NCI-H1436 (cell line): ENCODE results near the gene FKBP8.
"Not testable (repeated sequence)": the region's sequence is repeated elsewhere in the genome, so short reads cannot be mapped to it uniquely, and the experiment has no call there.

ENCODE experiments used
- DNase-seq: peaks from one replicate; lab custom pipeline; 2025; lab: John Stamatoyannopoulos, UW

FKBP8 gene

DNA sequence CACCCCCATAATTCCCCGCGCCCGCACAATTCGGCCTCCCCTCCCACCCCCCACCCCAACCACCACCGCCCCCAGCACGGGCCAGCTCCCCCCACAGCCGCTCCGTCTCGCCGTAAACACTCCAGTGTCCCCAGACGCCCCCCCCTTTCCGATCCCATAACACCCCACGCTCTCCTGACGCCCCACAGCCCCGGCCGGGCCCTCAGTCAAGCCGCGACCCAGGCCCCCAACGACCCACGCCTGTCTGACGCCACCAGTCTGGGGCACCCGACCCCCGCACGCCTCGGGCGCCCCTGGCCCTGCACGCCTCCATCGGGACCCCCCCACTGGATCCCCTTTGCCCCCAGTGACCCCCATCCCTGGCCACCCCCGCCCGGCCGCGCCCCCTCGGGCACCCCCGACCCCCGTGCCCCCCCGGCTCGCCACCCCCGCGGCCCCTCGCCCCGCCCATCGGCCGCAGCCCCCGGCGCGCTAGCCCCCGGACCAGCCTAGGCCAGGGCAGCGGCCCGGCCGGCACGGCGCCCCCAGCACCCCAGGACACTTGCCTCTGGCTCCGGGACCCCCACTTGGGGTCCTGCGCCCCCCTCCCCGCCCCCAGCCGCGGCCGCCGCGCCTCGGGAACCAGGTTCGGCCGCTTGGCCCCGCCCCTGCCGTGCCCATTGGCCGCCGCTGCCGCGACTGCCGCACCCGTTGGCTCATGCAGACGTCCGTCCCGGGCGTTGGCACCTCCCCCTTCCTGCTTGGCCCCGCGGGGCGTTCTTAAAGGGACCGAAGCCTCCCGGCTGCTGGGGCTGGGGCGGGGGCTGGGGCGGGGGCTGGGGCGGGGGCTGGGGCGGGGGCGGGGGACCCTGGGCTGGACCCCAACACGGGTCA is at the start of gene FKBP8:
FKBP8 (minus strand) TSS at position 633 of the 873 bp plus-strand sequence. CDS start 1,603 bp downstream, outside the sequence.
- peak; percentile 85 for DNase-seq

DNA sequence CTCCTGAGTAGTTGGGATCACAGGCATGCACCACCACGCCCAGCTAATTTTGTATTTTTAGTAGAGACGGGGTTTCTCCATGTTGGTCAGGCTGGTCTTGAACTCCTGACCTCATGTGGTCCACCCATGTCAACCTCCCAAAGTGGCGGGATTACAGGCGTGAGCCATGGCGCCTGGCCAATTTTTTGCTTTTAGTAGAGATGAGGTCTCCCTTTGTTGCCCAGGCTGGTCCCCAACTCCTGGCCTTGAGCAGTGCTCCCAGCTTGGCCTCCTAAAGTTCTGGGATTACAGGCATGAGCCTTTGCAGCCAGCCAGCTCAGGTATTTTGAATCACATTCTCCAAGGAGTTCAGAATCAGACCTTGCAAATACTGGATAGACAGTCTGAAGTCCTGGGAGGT is 49.4 kb upstream of the FKBP8 start:
- not testable (repeated sequence) for DNase-seq

DNA sequence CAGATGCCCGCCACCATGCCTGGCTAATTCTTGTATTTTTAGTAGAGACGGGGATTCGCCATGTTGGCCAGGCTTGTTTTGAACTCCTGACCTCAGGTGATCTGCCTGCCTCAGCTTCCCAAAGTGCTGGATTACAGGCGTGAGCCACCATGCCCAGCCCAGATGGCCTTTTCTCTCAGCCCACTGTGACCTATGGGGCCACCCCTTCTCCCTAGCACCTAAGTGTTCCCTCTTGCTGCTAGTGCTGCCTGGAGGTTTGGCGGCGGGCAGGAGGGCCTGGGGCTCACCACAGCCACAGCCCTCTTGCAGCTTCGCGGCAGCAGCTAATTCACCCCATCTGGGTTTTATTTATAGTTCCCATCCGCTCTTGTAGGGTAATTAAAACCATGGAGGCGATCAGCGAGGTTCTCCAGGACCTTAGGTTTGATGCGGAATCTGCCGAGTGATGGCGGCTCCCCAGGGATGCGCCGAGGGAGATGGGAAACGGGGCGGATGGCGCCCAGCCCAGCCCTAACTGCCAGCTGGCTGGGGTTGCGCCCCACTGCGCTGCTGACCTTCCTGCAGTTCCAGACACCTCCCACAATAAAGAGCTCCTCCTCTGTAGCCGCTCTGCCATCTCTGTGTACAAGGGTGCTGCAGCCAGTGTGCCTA is 48.5 kb upstream of the FKBP8 start:
- no peak for DNase-seq

DNA sequence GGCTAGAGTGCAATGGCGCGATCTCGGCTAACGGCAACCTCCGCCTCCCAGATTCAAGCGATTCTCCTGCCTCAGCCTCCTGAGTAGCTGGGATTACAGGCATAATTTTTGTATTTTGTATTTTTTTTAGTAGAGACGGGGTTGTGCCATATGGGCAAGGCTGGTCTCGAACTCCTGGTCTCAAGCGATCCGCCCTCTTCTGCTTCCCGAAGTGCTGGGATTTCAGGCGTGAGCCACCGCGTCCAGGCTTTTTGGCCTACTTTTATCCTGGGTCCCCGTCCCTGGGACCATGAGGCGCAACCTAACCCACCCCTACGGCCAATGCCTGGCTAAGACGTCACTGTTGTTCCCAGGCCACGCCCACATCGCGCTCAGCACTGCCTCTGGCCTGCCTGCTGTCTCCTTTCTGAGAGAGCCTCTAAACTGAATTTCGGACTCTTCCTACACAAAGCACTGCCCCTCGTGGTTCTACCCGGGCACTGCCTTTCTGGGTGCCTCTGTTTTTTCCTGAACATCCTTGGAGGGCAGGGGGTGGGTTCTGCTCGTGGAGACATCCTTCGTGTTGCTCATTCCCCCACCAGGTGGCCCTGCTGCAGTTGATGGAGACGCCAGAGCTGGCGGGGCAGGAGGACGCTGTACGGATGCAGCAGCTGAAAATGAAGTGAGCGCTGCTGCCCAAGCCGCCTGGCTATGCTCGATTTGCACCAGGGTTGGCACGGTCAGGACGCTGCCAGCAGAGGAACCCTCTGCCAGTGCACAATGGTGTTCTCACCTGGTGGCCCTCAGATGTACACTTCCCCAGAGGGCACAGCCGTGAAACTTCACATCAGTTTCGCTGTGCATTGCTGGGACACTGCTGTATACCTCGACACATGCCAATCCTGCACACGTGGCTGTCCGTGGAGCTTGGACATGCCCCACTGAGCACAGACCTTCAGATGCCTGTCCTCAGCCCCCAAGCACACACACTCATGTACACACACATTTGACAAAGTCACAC is 47.2 kb upstream of the FKBP8 start:
- no peak for DNase-seq

DNA sequence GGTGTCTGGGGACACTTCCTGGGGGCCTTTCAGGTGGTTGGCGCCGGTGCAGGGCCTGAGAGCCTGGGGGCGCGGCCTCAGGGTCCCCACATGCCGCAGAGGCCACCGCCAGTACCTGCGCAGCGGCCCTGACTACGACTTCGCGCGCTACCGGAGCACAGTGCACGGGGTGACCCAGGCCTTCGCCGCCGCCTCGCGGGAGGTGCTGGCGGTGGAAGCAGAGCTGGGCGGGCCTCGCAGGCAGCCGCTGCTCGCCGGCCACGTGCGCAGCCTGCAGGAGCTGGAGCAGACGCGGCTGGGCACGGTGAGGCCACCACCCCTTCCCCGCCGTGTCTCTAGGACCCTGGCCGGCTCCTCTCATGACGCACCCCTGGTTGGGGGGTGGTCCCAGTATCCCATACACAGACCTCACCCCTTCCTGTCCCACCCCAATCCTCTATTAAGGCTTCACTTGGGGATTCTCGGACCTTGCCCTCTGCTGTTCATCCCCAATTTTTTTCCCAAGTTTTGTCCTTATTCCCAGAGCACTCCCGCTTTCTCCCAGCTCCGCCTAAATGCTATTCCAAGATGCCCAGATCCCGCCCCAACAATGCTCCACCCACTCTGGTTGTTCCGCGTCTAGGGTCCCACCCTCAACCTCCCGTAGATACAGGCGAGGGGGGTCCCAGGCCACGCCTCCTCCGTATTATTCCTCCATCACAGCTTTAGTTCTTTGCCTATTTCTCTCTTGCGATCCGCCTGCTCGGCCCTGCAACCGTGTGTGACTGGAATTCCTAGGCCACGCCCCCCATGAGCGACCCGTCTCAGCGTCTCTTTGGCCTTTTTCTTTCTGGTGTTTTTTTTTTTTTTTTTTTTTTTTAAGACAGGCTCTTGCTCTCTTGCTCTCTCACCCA is 46.3 kb upstream of the FKBP8 start:
- DNase-seq, result peak; percentile 38

DNA sequence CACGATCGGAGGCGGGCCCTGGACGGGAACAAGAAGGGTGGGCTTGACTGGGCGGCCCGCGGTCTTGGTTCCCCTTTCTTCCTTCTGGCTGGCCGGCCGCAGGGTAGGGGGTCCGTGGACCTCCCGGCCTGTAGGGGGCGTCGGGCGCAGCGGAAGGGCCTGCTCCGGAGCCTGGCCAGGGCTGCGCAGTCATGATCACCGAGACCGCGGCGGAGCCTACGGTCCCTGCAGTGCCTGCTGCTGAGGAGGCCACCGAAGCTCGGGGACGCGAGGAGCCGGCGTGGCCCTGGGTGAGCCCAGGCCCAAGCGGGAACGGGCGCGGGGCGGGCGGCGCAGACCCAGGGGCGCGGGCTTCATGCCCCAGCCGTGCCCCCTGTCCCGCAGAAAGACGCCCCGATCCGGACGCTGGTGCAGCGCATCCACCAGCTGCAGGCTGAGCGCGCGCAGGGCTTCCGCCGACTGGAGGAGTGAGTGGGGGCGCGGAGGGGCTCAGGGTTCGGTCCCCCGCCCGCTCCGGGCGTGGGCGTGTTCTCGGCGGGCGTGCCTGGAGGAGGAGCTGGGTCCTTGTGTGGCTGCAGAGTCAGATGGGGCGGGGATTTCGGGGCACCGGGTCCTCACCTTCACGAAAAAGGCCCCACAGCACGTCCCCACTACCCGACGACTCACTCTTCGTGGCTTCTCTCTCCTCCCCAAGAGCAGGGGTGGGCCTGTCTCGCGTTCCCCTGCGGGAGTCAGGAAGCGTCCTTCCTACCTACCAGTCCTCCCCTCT is 45.4 kb upstream of the FKBP8 start, which contains the start of gene REX1BD:
REX1BD (plus strand) TSS at position 188 of the 769 bp plus-strand sequence; CDS start at position 192, 4 bp downstream.
- peak; percentile 79 for DNase-seq

DNA sequence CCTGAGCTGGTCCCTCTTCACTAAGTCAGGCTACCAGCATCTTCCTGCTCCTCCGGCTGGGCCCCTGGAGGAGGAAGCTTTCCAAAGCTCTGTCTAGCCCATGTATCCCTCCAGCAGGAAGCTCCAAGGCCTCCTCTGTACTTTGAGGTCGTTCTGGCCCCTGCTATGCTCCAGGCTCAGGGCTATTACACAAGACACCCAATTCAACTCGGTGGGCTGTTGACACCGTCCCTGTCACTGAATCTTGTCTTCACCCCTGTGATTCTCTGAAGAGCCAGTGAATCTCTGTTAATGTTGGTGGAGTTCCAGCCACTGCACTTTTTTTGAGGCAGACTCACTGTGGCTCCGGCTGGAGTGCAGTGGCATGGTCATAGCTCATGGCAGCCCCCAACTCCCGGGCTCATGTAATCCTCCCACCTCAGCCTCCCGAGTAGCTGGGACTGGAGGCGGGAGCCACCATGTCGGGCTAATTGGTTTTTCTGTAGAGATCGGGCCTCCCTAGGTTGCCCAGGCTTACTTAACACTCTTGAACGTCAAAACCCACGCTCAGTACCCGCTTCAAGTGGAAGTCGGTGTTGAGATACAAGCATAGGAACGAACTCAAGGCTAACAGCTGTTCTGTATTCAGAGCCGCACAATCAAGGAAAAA is 44.7 kb upstream of the FKBP8 start:
- DNase-seq, result no peak

DNA sequence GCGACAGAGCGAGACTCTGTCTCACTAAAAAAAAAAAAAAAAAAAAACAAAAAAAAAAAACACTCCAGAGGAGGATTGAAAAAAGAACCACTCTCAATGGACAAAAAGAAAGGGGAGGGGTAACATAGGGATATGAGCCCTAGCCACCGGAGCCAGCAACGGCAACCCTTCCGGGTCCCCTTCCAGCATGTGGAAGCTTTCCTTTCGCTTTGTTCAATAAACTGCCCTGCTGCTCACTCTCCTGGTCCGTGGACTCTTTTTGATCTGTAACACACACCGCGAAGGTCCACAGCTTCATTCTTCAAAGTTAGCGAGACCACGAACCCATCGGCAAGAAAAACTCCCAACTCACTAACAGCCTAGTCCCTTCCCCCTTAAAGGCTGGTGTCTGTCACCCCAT is 44.2 kb upstream of the FKBP8 start:
- no peak for DNase-seq

DNA sequence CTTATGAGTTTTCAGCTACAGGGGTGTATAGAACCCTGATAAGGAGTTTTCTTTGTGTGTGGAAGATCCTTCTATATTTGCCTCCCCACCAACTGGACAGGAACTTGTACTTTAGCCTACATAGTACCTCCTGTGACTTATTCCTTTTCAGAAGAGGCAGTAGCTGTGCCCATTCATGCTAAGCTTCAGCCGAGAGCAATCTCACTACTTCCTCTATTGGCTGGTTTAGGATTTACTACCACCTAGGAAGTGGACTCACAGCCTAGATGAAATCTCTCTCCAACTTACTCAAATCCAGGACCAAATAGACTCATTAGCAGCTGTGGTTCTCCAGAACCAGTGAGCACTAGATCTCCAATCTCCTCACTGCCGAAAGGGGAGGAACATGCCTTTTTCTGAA is 42.9 kb upstream of the FKBP8 start:
- no peak for DNase-seq

DNA sequence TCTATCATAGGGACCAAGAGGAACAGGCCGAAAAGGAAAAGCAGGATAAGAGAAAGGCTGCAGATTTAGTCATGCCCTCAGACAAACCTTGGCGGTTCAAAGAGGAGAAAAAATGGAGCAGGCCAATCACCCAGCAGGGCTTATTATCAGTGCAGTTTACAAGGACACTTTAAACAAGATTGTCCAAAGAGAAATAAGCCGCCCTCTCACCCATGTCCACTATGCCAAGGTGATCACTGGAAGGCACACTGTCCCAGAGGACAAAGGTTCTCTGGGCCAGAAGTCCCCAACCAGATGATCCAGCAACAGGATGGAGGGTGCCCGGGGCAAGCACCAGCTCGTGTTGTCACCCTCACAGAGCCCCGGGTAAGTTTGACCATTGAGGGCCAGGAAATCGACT is 36.9 kb upstream of the FKBP8 start:
- DNase-seq, result no peak

DNA sequence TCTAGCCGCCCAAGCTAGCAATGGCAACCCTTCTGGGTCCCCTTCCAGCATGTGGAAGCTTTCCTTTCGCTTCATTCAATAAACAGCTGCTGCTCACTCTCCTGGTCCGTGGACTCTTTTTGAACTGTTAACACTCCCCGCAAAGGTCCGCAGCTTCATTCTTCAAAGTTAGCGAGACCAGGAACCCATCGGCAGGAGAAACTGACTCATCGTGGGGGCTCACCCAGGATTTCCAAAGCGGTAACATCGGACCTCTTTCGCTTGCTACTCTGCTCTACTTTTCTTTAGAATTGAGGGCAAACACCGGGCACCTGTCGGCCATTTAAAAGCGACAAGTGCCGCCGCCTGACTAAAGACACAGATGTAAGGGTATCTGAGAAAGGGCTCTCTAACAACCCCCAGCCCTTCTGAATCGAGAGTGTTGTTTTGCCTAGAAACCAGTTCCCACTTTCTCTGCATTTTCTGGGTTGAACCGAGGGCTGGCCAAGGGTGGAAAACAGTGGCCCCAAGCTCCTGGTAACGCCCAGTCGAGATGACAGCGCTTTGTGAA is 34.1 kb upstream of the FKBP8 start:
- DNase-seq, result no peak

DNA sequence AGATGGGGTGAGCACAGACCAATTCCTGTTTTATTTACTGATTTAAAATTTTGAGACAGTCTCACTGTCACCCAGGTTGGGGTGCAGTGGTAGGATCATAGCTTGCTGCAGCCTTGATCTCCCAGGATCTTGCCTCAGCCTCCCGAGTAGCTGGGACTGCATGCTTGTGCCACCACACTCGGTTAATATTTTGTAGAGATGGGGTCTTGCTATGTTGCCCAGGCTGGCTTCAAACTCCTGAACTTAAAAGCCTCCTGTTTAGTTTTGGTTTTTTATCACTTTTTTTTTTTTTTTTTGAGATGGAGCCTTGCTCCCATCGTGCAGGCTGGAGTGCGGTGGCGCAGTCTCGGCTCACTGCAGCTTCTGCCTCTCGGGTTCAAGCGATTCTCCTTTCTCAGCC is 33.0 kb upstream of the FKBP8 start:
- no peak for DNase-seq

DNA sequence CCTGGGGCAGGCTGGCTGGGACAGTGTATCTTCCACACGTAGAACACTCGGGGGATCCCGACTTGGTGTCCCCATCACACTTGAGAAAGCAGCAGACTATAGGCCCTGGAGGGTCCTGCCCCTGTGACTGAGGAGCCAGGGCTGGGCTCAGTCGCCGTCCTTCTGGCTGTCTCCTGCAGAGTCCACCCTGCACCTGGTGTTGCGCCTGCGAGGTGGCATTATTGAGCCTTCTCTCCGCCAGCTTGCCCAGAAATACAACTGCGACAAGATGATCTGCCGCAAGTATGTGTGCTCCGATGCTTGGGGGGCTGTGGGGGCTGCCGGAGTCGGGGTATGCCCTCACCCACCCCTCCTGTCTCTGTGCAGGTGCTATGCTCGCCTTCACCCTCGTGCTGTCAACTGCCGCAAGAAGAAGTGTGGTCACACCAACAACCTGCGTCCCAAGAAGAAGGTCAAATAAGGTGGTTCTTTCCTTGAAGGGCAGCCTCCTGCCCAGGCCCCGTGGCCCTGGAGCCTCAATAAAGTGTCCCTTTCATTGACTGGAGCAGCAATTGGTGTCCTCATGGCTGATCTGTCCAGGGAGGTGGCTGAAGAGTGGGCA is 31.4 kb upstream of the FKBP8 start:
- no peak for DNase-seq

DNA sequence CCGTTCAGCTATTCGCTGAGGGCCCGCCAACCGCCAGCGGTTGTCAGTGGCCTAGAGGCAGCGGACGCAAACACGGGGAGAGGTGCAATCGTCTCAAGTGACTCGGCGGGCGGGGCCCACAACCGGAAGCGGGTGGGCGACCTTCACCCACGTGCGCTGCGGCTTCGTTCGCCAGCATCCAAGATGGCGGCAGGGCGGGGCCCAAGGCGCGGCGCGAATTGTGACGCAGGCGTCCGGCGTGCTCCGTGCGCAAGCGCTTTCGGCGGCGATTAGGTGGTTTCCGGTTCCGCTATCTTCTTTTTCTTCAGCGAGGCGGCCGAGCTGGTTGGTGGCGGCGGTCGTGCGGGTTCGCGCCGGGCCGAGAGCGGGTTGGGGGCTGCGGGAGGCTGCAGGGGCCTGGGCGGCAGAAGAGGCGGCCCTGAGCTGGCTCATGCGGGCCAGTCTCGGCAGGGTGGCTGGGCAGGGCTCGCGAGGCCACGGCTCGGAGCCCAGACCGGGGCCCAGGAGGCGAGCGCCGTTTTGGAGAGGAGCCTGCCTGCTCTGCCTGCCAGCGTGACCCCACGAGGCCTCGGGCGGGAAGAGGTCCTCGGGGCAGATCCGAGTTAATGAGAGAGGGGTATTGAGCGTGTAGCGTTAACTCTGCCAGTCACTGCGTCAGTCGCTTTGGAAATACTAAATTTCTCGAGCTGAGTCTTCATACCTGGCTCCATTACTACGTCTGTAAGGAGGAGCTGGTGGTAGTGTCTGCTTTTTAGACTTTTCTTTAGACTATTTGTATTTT is 28.4 kb upstream of the FKBP8 start, which contains the start of gene UBA52:
UBA52 (plus strand) TSS at position 294 of the 781 bp plus-strand sequence. CDS start 1,444 bp downstream, outside the sequence.
- DNase-seq, result peak; percentile 97

DNA sequence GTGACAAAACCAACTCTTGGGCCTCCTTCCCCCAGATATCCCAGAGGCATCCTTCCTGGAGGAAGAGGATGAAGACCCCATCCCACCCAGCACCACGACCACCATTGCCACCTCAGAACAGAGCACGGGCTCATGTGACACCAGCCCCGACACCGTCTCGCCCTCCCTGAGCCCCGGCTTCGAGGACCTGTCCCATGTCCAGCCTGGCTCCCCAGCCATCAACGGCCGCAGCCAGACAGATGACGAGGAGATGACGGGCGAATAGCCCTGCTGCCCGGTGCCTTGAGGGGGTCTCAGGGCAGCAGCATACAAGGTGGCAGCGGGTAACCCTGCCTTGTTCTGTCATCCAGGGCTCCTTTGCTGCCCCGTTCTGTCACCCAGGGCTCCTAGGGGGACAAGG is 25.0 kb upstream of the FKBP8 start:
- DNase-seq, result no peak

DNA sequence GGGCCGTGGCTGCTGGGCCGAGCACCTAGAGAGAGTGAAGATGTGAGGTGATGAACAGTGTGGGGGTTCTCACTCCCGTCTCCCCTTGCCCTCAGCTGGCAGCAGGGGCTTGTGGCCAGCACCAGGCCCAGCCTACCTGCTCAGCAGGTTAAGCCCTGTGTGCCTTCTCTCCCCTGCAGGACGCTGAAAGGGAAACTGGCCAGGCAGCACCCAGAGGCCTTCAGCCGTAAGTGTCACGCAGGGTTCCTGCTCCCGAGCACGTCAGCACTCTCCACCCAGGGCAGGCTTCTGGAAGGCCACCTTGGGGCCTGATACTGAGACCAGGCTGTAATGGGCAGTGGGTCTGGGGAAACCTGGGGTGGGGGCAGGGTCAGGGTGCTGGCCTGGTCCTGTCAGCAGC is 23.6 kb upstream of the FKBP8 start:
- DNase-seq, result no peak

DNA sequence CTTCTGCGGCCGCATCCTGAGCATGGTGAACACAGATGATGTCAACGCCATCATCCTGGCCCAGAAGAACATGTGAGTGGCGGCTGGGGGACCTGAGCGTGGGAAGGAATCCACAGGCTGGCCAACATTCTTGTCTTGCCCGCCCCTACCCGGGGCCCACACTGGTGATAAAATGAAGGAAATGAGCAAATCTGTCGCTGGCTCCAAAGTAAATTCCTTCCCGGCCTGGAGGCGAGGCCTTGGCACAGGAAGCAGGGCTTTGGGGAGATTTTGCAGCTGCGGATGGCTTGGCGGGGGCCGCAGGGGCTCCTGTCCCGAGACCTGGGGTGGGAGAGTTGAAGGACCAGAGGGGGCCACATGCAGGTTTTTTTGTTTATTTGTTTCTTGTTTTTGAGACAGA is 18.7 kb upstream of the FKBP8 start:
- no peak for DNase-seq

DNA sequence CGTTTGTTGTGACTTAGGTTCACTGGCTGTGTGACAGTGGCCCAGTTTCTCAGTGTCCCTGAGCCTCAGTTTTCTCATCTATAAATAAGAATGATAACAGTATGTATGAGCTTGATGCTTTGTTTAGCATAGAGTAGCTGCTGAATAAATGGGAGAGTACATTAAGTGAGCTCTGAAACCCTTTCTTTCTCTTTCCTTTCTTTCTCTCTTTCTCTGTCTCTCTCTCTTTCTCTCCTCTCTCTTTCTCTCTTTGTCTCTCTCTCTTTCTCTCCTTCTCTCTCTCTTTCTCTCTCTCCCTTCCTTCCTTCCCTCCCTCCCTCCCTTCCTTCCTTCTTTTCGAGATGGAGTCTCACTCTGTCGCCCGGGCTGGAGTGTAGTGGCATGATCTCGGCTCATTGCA is 16.3 kb upstream of the FKBP8 start:
- no peak for DNase-seq
